T-cell (primary cell): ENCODE data around the gene BTBD8. TPM values are rescaled to one million over a fixed set of nuclear protein-coding genes. Genes with fewer than 3 reads are reported as not detected.

Experiments used
- ATAC-seq, 4 experiments: fragments of 200-7000 bp in 3 of 4; fragments of 150-1000 bp in 1 of 4; cut with Tn5 transposase; replicated peaks in 1 of 4; 1 replicate in 3 of 4; 2 replicates in 1 of 4; pipeline ENCODE4 v1.10.0; 2021; ENCODE audit warnings: moderate library complexity in 3 of 4, mild to moderate bottlenecking in 2 of 4, moderate number of reproducible peaks in 1 of 4
- CTCF ChIA-PET, 2 donors: fragments of 300-600 bp; sonication (Branson Sonifier 250); formaldehyde crosslinking; loops; one replicate each; lab custom pipeline; 2022; ENCODE audit warnings: antibody characterized with exemption in 2 of 2; lab: Charles Lee
- POLR2A ChIA-PET, 2 donors: fragments of 300-600 bp; sonication (Branson Sonifier 250); formaldehyde crosslinking; loops; one replicate each; lab custom pipeline; 2022; ENCODE audit warnings: antibody characterized with exemption in 2 of 2; lab: Charles Lee
- DNase-seq, 35 experiments: peaks; one replicate each; pipeline versions ENCODE4 v3.0.0 to v3.0.0-alpha.2; 2013 to 2023
- H3K27ac ChIP-seq: one replicate; pipeline ENCODE4 v1.5.1; 2013; ENCODE audit warnings: low read length
- H3K27me3 ChIP-seq, 2 experiments: replicated peaks in 1 of 2; 1 replicate in 1 of 2; 2 replicates in 1 of 2; pipeline versions ENCODE4 v1.6.1 to v1.7.0; 2013; ENCODE audit warnings: low read length in 1 of 2, mixed read lengths in 1 of 2; ENCODE audit not compliant: control insufficient read depth in 2 of 2, insufficient read depth in 2 of 2; ENCODE audit errors: extremely low read depth in 1 of 2
- H3K36me3 ChIP-seq, 2 donors: 1 replicate in 1 of 2; 2 replicates in 1 of 2; pipeline versions ENCODE4 v1.6.1 to v1.7.0; 2013; ENCODE audit warnings: low read length in 1 of 2; ENCODE audit not compliant: control insufficient read depth in 2 of 2, insufficient read depth in 1 of 2; ENCODE audit errors: extremely low read depth in 1 of 2
- H3K4me1 ChIP-seq, 2 experiments: 1 replicate in 1 of 2; 2 replicates in 1 of 2; pipeline versions ENCODE4 v1.6.1 to v1.7.0; 2013; ENCODE audit warnings: low read length in 2 of 2, mixed read lengths in 1 of 2; ENCODE audit not compliant: insufficient read depth in 2 of 2, control insufficient read depth in 1 of 2; ENCODE audit errors: extremely low read depth in 1 of 2
- H3K4me3 ChIP-seq, 2 donors: 1 replicate in 1 of 2; 2 replicates in 1 of 2; pipeline versions ENCODE4 v1.5.1 to v1.7.0; 2013; ENCODE audit warnings: mild to moderate bottlenecking in 2 of 2, low read length in 1 of 2, moderate library complexity in 1 of 2; ENCODE audit not compliant: control insufficient read depth in 1 of 2; ENCODE audit errors: extremely low read depth in 1 of 2
- H3K9me3 ChIP-seq: 2 replicates; pipeline ENCODE4 v1.7.0; 2013
- H3K27ac Mint-ChIP-seq, 2 donors: one replicate each; pipeline ENCODE4 v1.8.0; 2020 to 2021; ENCODE audit warnings: mild to moderate bottlenecking in 2 of 2, mixed read lengths in 2 of 2
- H3K27me3 Mint-ChIP-seq, 2 donors: one replicate each; pipeline ENCODE4 v1.8.0; 2021 to 2022; ENCODE audit warnings: mixed read lengths in 2 of 2
- H3K36me3 Mint-ChIP-seq: one replicate; pipeline ENCODE4 v1.8.0; 2021; ENCODE audit warnings: mixed read lengths
- H3K4me1 Mint-ChIP-seq, 3 donors: one replicate each; pipeline ENCODE4 v1.8.0; 2020 to 2022; ENCODE audit warnings: mixed read lengths in 3 of 3, mild to moderate bottlenecking in 1 of 3
- H3K4me3 Mint-ChIP-seq, 3 donors: one replicate each; pipeline ENCODE4 v1.8.0; 2020 to 2022; ENCODE audit warnings: mild to moderate bottlenecking in 3 of 3, mixed read lengths in 3 of 3, moderate library complexity in 3 of 3
- H3K9me3 Mint-ChIP-seq, 3 donors: one replicate each; pipeline ENCODE4 v1.8.0; 2020 to 2022; ENCODE audit warnings: mixed read lengths in 3 of 3
- WGBS: methylation state at CpG from one replicate; pipeline ENCODE4 v1.1.5; 2013; ENCODE audit warnings: missing lambda C conversion rate; ENCODE audit not compliant: insufficient coverage; 5-methylcytosine and 5-hydroxymethylcytosine counted together
- total RNA-seq, 35 experiments: library from RNA in 6 of 35; stranded (reverse) in 6 of 35; fragments of 120-200 nt in 1 of 35; gene quantifications; one replicate each; pipeline versions ENCODE4 v1.2.1 to v1.2.4 and lab custom pipeline; 2013 to 2026

BTBD8 gene
- total RNA-seq, 5 donors from 2014 or later (not counting 1 experiment from before 2014, with no cell fraction given), result 3.9 to 6.2 (median 5.3) TPM

- Histone ChIP-seq H3K27me3 (no peaks in the 10 kb centered on the region), H3K4me3 (no peak overlapping the region), H3K9me3 (peaks cover 2% of the 10 kb centered on the region), H3K27ac (peak overlapping the region; percentile 13), H3K4me1 (peaks cover 0 to 4% of the 10 kb centered on the region in 2 experiments), H3K36me3 (no peaks in the 10 kb centered on the region)
- peak overlapping the region; percentile 78 to 79 for H3K27ac Mint-ChIP-seq
- ATAC-seq, result peak in 3 of 4 experiments; percentile 65 to 94 (median 78)
- peaks cover 3 to 15% (median 7%) of the 10 kb centered on the region in 3 donors for H3K9me3 Mint-ChIP-seq
- ChIA-PET POLR2A (no interaction called here), CTCF (interaction anchor here in 1 of 2 donors (0.7 kb wide), 1 partner anchor 48 kb away, joined by 3 read pairs; no protein-coding TSS in a partner anchor)
- peaks cover 17 to 18% (median 18%) of the 10 kb centered on the region in 3 donors for H3K4me1 Mint-ChIP-seq
- H3K4me3 Mint-ChIP-seq, result peak overlapping the region in 1 of 3 donors; percentile 28
- 43% methylated on average over 1 of the region's 5 CpGs for WGBS
- peak in 1 of 35 experiments; percentile 5 for DNase-seq
- H3K27me3 Mint-ChIP-seq, result no peaks in the 10 kb centered on the region
- no peaks in the 10 kb centered on the region for H3K36me3 Mint-ChIP-seq
Observed at GRCh38 chr1:92201973-92202372, 121.8 kb downstream of the BTBD8 start.

GRCh38 chr1:92203105-92203504 is 123.0 kb downstream of the BTBD8 start:
- Histone ChIP-seq H3K27me3 (no peaks in the 10 kb centered on the region), H3K9me3 (peaks cover 2% of the 10 kb centered on the region), H3K36me3 (no peaks in the 10 kb centered on the region), H3K4me1 (peaks cover 0 to 4% of the 10 kb centered on the region in 2 experiments), H3K27ac (no peak overlapping the region), H3K4me3 (no peak overlapping the region)
- H3K27me3 Mint-ChIP-seq, result no peaks in the 10 kb centered on the region
- ChIA-PET POLR2A (no interaction called here), CTCF (no interaction called here)
- H3K36me3 Mint-ChIP-seq, result no peaks in the 10 kb centered on the region
- peak overlapping the region in 1 of 3 donors; percentile 16 for H3K4me3 Mint-ChIP-seq
- peaks cover 17 to 18% (median 17%) of the 10 kb centered on the region in 3 donors for H3K4me1 Mint-ChIP-seq
- peaks cover 5 to 15% (median 7%) of the 10 kb centered on the region in 3 donors for H3K9me3 Mint-ChIP-seq
- no peak for ATAC-seq
- H3K27ac Mint-ChIP-seq, result peak overlapping the region; percentile 71 to 78
- no peak for DNase-seq

GRCh38 chr1:92210701-92211100 is 130.6 kb downstream of the BTBD8 start:
- no peaks in the 10 kb centered on the region for H3K27me3 ChIP-seq
- Mint-ChIP-seq H3K4me3 (peak overlapping the region in 1 of 3 donors; percentile 4), H3K27me3 (no peaks in the 10 kb centered on the region), H3K4me1 (peaks cover 13 to 24% (median 15%) of the 10 kb centered on the region in 3 donors), H3K27ac (no peak overlapping the region), H3K9me3 (peaks cover 0 to 2% (median 0%) of the 10 kb centered on the region in 3 donors), H3K36me3 (no peaks in the 10 kb centered on the region)
- H3K9me3 ChIP-seq, result no peaks in the 10 kb centered on the region
- peaks cover 0 to 12% of the 10 kb centered on the region in 2 experiments for H3K4me1 ChIP-seq
- no peak overlapping the region for H3K4me3 ChIP-seq
- POLR2A ChIA-PET, result interaction anchor here in 1 of 2 donors (0.6 to 1.2 kb wide), 2 partner anchors 16 to 112 kb away, joined by 3 to 8 read pairs; no protein-coding TSS in a partner anchor
- DNase-seq (no peak), ATAC-seq (peak in 1 of 4 experiments; percentile 23)
- no peaks in the 10 kb centered on the region for H3K36me3 ChIP-seq
- CTCF ChIA-PET, result interaction anchor here (0.5 to 1.2 kb wide), 3 partner anchors 99 to 276 kb away, joined by 3 read pairs; partner anchors contain the start of gene GFI1 (in 1 of the 2)
- WGBS, result no CpG with 5 or more reads among the region's 2 CpGs
- no peak overlapping the region for H3K27ac ChIP-seq

- peaks cover 13 to 24% (median 15%) of the 10 kb centered on the region in 3 donors for H3K4me1 Mint-ChIP-seq
- Histone ChIP-seq H3K36me3 (no peaks in the 10 kb centered on the region), H3K4me1 (peaks cover 0 to 12% of the 10 kb centered on the region in 2 experiments), H3K4me3 (no peak overlapping the region), H3K9me3 (no peaks in the 10 kb centered on the region), H3K27me3 (no peaks in the 10 kb centered on the region), H3K27ac (no peak overlapping the region)
- ChIA-PET POLR2A (interaction anchor here in 1 of 2 donors (0.6 to 1.2 kb wide), 2 partner anchors 16 to 112 kb away, joined by 3 to 8 read pairs; no protein-coding TSS in a partner anchor), CTCF (interaction anchor here (0.7 to 1.2 kb wide), 2 partner anchors 99 to 255 kb away, joined by 3 read pairs; no protein-coding TSS in a partner anchor)
- no peaks in the 10 kb centered on the region for H3K27me3 Mint-ChIP-seq
- no CpG with 5 or more reads among the region's 2 CpGs for WGBS
- no peaks in the 10 kb centered on the region for H3K36me3 Mint-ChIP-seq
- H3K9me3 Mint-ChIP-seq, result peaks cover 0 to 2% (median 0%) of the 10 kb centered on the region in 3 donors
- ATAC-seq (no peak), DNase-seq (no peak)
- H3K4me3 Mint-ChIP-seq, result no peak overlapping the region
- H3K27ac Mint-ChIP-seq, result no peak overlapping the region
Observed at GRCh38 chr1:92211166-92211565, 131.0 kb downstream of the BTBD8 start.

- 92% methylated on average over 26 of the region's 27 CpGs for WGBS
- Mint-ChIP-seq H3K36me3 (no peaks in the 10 kb centered on the region), H3K27me3 (no peaks in the 10 kb centered on the region), H3K9me3 (no peaks in the 10 kb centered on the region), H3K4me1 (no peaks in the 10 kb centered on the region), H3K27ac (no peak within 1 kb of the TSS), H3K4me3 (no peak within 1 kb of the TSS)
- ATAC-seq (no peak), DNase-seq (no peak)
- Histone ChIP-seq H3K4me1 (no peaks in the 10 kb centered on the region), H3K27me3 (peaks cover 0 to 3% of the 10 kb centered on the region in 2 experiments), H3K4me3 (no peak within 1 kb of the TSS), H3K9me3 (no peaks in the 10 kb centered on the region), H3K36me3 (no peaks in the 10 kb centered on the region), H3K27ac (no peak within 1 kb of the TSS)
- CTCF ChIA-PET, result no interaction called here
- POLR2A ChIA-PET, result no interaction called here
Observed at GRCh38 chr1:92217721-92218120, 137.6 kb downstream of the BTBD8 start, which contains the start of gene C1orf146. C1orf146 (plus strand) TSS chr1:92217915; CDS start chr1:92231421, 13,506 bp downstream.

GRCh38 chr1:92218559-92218958 is 138.4 kb downstream of the BTBD8 start:
- Histone ChIP-seq H3K27me3 (peaks cover 0 to 3% of the 10 kb centered on the region in 2 experiments), H3K9me3 (no peaks in the 10 kb centered on the region), H3K27ac (no peak overlapping the region), H3K36me3 (no peaks in the 10 kb centered on the region), H3K4me1 (no peaks in the 10 kb centered on the region), H3K4me3 (no peak overlapping the region)
- H3K4me1 Mint-ChIP-seq, result no peaks in the 10 kb centered on the region
- POLR2A ChIA-PET, result interaction anchor here in 1 of 2 donors (0.5 kb wide), 1 partner anchor 127 kb away, joined by 4 read pairs; no protein-coding TSS in a partner anchor
- WGBS, result 89% methylated on average over 8 of the region's 14 CpGs
- H3K36me3 Mint-ChIP-seq, result no peaks in the 10 kb centered on the region
- CTCF ChIA-PET, result interaction anchor here (0.5 kb wide), 2 partner anchors 529 to 1089 kb away, joined by 4 to 6 read pairs; no protein-coding TSS in a partner anchor
- H3K27ac Mint-ChIP-seq, result no peak overlapping the region
- no peak overlapping the region for H3K4me3 Mint-ChIP-seq
- DNase-seq (no peak), ATAC-seq (no peak)
- H3K9me3 Mint-ChIP-seq, result no peaks in the 10 kb centered on the region
- no peaks in the 10 kb centered on the region for H3K27me3 Mint-ChIP-seq
